Stimulated activated CD8-positive, alpha-beta memory T cell treated with anti-CD3 and anti-CD28 coated beads, Interleukin-2, amount 100 ng/mL, for 1 hour (primary cell): Measurements from ENCODE around the gene DSCAML1.

Experiments used
- DNase-seq, 2 donors: peaks; one replicate each; pipeline ENCODE4 v3.0.0-alpha.2; 2020; ENCODE audit warnings: low read depth in 2 of 2

DSCAML1 gene

DNA sequence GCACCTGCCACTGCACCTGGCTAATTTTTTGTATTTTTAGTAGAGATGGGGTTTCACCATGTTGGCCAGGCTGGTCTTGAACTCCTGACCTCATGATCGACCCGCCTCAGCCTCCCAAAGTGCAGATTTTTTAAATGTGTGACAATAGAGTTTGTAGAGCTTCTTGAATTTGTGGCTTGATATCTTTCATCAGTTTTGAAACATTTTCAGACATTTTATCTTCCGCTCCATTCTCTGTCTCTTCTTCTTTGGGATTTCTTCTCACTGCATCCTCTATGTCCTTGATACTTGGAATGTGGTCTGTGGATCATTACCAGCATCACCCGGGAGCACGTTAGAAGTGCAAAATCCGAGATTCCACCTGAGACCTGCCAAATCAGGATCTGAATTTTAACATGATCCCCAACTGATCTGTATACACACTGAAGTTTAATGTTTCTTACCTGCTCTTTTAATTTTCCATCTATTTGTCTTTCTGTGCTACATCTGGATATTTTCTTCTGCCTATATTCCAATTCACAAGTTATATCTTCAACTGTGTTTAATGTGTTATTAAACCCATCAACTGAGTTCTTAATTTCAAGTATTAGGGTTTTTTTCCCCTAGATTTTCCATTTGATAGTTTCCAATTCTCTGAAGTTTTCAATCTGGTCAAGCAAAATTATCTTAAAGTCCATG, 343.0 kb downstream of the DSCAML1 start:
- DNase-seq = no peak

DNA sequence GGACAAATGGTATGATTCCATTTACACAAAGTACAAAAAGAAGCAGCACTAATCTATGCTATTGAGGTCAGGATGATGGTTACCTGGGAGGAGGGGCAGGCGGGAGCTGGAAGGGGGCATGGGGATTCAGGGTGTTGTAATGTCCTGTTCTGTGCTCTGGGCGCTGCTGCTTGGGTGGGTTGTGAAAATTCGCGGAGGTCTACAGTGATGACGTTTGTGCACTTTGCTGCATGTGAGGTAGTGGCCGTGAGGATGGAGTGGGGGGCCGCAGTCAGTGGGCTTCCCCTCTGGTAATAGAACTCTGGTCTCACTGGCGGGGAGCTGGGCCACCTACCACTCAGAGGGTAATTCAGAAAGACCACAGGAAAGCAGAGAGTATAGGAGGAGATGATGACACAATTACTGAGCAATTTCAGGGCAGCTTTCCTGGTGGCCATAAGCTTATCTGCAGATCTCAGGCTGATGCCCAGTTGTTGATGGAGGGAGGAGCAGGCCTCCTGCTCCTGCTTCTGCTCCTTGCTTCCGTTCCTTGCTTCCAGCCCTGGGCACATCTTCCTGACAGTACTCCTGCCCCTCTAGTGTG, 347.8 kb downstream of the DSCAML1 start:
- no peak for DNase-seq

DNA sequence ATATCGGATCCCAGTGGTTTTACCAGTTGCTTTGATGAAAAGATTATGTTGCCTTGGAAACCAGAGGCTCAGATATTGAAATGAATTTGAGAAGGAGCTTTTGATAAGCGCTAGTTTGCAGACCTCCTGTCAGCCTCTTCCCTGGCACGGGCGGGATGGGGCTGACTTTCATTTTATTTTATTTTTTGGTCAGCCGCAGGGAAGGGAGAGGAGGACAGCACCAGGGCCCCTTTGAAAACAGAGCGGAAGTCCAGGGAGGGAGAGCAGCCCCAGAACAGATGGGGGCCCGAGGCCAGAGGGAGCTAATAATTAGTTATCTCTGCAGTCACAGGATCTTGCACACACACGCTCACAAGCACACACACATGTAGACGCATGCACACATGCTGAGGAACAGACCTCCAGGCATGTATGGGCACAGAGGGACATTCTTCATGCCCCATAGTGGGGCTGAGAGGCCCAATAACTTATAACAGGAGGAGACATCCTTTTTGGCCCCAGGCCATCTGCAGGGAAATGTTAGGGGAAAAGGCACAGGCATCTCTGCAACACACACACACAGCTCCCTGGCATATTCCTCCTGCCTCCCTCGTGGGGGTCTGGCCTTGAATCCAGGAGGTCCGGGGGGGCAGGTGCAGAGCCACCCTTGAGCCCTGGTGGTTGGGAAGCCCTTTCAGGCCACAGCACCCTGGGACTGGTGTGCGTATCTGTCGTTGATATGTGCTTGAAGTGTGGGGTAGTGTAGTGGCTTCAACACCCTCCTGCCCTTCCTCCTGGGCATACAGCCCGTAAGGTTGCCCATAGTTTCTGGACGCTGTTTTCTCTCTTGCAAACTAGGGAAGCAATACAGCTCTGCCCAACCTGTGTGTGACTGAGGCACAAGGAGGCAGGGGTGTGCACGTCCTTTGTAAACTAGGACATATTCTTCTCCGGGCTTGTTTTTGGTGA, 352.0 kb downstream of the DSCAML1 start:
- no peak for DNase-seq

DNA sequence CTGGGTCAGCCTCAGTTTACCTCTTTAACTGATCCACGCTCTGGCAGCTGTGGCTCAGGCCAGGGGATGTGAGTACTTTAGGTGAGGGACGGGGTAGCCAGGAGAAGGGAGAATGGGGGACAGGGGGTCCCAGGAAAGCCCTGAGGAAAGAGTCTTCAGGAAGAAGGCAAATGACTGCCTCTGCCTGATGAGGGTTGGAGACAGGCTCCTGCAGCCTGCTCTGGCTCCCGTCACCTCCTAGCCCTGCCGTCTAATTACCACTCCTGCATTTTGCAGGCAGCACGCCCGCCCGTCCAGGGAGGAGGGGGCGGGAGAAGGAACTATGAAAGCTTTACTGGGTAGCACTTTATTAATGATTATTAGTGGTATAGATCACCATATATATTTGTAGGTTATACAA, 352.8 kb downstream of the DSCAML1 start:
- no peak for DNase-seq

DNA sequence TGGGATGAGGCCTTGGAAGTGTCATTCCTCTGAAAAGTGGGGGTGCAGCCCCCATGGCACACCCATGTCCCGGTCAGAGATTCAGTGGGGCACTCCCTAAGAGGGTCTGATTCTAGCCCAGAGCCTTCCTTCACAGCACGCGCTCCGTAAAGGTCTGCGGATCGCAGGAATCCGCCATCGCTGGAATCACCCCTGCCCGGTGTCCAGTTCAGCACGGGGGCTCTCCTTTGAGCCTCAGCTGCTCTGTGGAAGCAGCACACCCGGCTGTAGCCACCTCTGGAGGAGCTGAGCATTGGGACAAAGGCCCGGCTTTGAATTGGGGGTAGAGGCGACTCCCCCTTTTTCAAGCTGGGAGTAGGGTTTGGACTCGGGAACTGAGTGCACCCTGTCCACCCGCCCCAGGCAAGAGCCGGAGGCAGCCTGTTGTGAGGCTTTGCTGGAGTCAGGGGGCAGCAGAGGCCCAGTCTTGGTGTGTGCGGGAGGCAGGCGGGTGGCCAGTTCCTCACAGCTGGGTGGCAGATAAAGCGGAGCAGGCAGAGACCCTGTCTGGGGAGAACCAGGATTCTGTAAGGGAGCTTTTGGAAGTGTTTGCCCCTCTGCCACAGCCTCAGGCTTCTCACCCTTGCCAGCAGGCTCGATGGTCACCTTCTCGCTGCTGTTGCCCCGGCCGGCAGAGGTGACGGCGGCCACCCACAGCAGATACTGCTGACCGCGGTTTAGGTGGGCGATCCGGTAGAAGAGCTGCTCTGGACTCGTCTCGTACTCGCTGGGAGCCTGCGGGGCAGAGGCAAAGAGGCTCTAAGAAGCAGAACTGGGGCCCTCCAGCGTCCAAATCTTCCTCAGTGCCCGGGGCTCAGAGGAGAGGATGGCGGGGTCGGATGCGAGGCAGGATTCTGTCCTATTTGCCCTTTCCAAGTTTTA, 353.5 kb downstream of the DSCAML1 start:
- no peak for DNase-seq

DNA sequence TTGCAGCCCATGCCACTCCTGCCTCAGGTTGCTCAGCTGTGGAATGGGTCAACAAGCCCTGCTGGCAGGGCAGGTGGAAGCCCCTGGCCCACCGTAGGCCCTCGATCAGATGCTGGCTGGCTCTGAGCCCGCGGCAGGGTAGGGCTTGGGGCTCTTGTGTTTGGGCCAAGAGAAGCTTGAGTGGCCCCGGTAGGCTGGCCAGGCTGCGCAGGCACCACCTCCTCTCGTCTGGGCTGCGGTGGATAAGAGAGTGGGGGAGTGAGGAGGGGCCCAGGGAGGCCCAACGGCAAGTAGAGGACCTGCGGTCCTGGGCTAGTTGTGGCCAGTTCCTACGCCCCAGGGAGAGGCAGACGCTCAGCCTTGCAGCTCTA, 354.2 kb downstream of the DSCAML1 start:
- no peak for DNase-seq

DNA sequence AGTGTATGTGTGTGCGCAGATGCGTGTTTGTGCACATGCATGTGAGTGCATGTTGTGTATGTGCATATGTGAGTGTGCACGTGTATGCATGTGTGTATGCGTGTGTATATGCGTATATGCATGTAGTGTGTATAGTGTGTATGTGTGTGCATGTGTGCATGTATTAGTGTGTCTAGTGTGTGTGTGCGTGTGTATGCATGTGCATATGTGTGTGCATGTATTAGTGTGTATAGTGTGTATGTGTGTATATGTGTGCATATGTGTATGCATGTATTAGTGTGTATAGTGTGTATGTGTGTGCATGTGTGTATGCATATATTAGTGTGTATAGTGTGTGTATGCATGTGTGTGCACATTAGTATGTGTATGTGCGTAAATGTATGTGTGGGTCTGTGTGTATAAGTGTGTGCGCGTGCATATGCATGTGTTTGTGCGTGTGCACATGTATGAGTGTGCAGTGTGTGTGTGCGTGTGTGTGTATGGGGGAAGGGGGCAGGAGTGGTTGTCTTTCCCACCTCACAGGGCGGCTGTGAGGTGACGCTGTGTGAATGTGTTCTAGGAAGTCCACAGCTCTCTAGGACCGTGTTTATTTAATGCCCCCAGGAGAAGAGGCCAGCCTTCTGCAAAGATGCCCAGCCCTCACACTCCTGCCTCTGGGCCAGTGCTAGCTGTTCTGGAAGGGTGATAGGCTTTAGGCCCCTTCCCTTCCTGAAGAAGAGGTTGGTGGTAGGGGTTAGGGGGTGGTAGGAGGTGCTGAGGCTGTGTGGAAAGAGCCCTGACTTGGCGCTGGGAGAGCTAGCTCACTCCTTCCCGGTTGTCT, 354.8 kb downstream of the DSCAML1 start:
- DNase-seq = no peak

DNA sequence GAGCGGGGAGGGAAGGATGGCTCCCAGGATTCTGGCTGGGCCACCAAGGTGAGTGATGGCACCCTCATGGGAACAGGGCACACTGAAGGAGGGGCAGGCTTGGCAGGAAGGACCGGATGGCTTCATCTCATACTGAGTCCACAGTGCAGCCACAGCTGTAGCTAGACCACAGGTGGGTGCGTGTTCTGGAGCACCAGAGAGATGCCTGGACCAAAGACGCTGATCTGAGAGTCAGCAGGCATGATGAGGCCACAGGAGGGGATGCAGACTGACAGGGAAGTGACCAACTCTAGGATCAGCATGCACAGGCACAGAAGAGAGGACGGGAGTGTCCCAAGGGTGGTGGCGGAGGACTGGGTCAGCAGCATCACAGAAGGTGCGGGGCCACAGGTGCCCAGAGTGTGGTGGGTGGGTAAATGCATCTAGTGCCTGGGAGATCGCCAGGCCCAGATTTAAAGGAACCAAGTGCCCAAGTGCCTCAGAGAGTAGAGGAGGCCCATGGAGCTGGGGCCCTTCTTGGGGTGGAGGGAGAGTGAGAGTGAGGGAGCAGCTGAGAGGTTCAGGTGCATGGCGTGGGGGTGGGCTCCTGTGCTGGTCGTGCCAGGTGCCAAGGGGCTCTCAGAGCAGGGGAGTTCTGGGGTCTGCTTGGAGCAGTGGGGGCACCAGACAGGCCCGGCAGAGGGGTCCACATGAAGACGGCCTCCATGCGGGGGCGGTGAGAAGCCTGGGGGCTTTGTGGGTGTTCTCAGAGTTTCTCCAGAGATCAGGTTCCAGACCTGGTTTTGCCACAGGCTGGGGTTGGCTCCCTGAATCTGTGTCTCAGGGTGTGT, 355.7 kb downstream of the DSCAML1 start:
- no peak for DNase-seq

DNA sequence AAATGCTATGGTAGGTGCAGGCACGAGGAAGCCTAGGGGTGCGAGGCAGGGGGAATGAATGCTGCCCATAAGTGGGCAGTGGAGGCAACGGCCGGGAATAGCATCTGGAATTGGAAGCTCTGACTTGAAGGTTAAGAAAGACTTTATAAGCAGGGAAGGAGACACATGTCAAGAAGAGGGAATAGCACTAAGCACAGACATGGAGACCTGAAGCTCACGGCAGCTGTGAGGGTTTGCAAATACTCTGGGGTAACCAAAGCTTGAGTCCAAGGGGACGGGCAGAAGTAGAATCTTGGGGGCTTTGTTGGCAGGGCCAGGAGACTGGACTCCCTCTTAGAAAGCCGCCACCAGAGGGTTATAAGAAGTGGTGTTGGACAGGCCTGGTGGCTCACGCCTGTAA, 356.8 kb downstream of the DSCAML1 start:
- no peak for DNase-seq

DNA sequence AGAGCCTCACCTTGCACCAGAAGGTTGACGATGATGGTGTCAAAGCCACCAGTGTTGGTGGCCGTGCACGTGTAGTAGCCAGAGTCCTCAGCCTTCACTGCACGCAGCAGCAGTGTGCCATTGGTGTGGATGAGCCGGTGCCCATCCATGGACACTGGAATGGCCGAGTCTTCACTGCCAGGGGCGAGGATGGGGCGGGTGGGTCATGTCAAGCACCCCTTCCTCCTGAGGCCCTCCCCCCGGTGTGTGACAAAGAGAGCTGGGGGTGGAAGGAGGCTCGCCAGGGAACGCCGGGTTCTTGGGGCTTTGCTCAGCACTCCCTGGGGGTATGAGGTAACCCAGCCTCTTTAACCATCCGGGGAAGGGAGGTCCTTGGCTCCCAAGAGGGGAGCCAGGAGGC, 357.8 kb downstream of the DSCAML1 start:
- DNase-seq = no peak

DNA sequence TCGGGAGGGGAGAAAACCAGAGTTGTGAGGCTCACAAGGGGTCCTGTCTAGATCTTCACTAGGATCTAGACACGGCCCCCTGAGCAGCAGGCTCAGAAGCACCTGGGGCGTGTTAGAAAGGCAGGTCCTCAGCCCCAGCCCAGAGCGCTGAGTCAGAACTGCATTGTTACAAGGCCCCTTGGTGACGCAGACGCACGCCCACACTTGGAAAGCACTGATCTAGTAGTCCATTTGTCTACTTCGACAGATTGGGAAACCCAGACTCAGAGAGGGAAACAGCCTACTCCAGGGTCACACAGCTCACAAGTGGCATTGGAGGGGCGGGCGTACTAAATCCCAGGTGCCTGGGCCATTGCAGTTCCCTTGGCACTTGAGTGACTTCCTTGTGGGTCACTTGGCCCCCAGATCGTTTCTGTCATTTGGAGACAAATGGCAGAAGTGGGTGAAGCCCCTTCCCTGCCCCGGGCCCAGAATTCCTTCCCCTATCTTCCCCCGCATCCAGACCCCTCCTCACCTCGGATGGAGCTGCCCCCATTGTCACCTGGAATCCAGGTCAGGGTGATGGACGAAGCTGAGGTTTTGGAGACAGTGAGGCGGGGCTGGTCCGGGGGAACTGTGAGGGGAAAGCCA, 358.5 kb downstream of the DSCAML1 start:
- DNase-seq = no peak

DNA sequence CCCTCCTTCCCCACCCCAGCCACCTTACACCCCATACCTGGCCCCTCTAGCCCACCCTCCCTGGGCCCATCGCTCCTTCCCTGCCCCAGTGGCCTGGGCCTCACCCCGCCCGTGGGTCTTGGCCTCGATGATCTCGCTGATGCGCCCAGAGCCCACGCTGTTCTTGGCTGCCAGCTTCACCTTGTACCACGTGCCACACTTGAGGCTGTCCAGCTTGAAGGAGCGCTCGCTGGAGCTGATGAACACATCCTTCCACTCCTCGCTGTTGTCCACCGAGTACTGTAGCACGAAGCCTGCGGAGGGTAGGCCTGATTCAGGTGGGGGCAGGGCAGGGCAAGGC, 359.3 kb downstream of the DSCAML1 start:
- no peak for DNase-seq

DNA sequence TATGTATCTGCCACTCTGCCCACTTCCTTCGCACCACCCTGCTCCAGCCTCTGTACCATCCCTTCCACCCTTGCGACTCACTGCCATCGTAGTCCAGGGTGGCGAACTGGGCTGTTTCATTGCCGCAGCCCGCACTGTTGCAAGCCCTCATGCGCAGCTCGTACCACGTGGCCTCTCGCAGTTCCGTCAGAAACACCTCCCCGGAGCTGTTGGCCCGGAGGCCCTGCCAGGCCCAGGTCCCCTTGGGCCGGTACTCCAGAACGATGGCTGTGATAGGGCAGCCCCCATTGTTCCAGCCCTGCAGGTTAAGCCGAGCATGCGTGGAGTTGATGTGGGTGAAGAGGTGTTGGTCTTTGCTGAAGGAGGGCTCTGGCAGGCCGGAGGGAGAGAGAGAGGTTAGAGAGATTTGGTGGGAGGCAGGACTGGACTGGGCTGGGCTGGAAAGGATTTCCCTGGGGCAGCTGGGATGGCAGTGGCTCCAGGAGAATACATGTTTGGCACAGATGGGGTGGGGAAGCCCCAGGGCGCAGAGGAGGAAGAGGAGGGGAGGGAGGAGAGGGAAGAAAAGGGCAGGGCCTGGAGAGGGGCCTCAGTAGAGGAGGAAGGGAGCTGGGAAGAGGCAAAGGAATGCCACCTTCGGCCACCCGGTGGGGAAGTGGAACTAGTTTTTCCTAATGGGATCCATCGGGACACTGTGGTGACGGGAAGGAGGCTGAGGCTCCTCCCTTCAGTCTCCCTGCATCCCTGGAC, 359.8 kb downstream of the DSCAML1 start:
- DNase-seq = no peak

DNA sequence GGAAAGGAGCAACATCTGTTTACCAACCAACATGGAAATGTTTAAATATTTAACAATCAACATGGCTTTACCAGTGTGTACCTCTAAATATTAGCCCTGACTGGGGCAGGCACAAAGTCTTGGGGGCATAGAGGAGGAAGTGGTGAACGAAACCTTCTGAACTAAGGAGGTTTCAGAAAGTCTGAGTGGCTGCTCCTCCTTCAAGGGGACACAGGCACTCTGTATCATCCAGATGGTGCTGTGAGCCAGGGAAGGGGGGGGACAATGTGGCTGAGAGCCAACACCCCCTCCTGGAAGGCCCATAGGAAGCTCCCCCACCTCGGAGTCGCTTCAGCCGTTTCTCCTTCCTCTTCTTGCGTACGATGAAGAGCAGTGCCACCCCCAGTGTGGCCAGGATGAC, 361.7 kb downstream of the DSCAML1 start:
- no peak for DNase-seq

DNA sequence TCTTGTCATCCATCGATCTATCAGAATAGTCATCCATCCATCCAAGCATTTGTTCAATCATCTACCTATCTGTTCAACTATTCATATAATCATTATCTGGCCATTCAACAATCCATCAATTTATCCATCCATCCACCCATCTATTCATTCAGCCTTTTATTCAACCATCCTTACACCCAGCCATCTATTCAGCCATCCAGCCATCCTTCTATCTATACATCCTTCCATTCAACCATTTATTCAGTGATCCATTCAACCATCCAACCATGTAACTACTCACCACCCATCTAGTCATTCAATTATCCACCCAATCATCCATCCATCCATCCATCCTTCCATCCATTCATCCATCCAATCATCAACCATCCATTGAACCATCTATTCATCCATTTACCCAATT, 362.5 kb downstream of the DSCAML1 start:
- no peak for DNase-seq

DNA sequence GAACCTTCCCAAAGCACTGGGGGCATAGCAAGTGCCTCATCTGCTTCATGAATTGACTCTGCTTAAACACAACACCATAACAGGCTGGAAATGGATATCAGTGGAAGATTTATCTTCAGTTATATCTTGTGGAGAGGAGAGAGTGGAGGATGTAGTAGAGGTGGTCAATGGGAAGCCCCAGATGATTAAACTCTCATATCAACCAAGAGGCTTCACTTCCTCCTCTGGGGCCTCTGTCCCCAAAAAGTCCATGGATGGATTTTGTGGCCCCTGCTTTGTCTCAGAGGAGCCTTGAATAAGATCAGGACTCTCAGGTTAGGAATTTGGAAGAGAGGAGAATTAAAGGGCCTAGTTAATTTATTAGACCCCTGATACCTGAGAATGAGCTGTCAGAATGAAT, 363.3 kb downstream of the DSCAML1 start:
- DNase-seq = no peak

DNA sequence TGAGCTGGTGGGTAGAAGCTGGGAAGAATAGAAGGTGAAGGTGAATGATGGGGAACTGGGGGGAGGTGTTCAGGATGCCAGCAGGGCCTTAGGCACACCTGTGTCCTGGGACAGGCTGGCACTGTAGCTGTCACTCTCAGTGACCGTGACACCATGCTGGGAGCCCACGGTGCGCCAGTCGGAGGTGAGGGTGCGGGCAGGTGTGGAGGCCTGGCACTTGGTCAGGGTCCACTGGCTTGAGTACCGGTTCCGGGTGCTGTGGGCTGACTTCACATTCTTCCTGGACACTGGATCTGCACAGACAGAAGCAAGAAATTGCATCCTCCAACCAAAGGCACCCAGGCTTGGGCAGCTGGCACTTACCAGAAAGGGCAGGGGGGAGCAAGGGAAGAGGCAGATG, 365.6 kb downstream of the DSCAML1 start:
- DNase-seq = no peak

DNA sequence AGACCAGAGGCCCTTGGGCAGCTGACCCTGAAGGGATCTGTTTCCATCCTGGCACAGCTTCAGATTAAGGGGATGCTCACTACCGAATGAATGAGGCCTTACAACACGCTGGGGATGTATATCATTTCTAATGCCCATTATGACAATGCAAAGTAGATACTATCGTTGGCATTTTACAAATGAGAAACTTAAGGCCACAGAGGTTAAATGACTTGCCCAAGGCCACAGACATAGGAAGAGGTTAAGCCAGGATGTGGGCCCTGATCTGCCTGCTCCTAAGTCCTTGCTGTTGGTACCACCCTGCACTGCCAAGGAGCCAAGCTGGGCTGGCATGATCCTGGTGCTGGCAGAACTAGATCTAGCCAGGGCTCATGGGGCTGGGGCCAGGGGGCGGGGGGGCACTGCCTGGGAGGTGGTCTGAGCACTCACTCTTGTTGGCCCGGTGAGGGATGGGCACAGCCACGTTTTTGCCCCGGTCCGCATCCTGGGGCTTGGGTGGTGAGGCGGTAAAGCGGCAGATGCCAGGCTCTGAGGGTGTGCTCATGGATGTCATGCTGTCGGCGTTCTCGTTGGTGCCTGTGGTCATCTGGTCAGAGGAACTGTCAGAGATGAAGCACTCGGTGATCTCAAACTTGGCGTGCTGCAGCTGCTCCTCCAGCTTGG, 366.6 kb downstream of the DSCAML1 start:
- no peak for DNase-seq

DNA sequence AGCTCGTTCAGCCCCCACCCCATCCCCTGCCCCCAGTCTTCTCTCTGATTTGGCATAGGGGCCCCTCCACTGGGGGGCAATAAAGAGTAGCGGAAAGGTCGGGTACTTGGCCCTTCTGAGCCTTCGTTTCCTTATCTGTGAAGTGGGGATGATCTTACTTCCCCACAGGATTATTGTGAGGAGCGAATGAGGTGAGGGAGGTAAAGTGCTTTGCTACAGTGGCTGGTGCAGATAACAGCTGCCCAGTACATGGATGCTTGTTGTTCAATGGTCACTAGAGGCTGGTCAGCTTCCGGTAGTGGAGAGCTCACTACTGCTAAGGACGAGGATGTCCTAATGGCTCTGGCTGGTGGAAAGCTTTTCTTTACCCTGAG, 368.2 kb downstream of the DSCAML1 start:
- DNase-seq = no peak
